ENCODE results near the gene PCDH10. TPM values are rescaled to one million over a fixed set of nuclear protein-coding genes. Genes with fewer than 3 reads are reported as not detected.

PCDH10 gene
- total and polyA plus RNA-seq, 10 donors, result under 0.01 to 0.19 (median 0.06) TPM; not detected in 3

DNA sequence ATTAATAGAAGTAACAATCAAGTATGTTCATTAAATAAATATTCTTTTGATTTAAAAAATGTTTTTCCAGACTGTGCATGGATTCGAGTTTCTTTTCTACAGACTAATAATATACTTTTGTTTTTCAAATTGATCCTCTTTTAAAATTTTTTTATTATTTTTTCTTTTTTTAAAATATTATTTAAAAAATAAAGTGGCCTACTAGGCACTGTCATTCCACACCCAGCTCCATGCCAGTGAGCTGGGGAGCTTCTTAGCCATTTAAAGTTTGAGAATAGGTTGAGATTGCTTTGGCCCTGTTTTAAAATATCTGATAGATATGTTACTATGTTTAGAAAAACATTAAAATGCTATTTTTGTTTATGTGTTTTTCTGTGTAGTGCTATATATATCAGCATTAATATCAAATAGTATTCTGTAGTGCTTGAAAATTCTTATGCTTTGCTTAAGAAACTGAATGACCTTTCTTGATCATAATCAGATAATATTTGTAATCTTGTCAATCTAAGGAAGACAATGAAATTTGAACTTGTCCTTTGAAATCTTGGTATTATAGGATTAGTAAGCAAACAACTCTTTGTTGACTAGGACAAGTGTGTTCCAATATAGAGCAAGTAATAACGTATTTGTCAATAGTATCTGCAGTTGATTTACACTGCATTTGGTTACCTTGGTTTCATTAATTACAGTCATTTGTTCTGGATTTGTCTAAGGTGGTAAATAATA lies 12.6 kb downstream of the PCDH10 start:
- intact Hi-C loops (cut with DNase I; ENCODE audit: low total_unique reads), result no loop called here
- Histone ChIP-seq H3K27me3 (replicated peaks in 1 of 7) (no peaks in the 10 kb centered on the region), H3K9me3 (no peaks in the 10 kb centered on the region), H3K27ac (no peak overlapping the region), H3K4me1 (no peaks in the 10 kb centered on the region), H3K36me3 (no peaks in the 10 kb centered on the region), H3K4me3 (no peak overlapping the region)
- no peak for DNase-seq
- TF ChIP-seq POLR2A (IDR thresholded peaks at IDR 0.05), result no peak
- TF ChIP-seq, protein P1, sequence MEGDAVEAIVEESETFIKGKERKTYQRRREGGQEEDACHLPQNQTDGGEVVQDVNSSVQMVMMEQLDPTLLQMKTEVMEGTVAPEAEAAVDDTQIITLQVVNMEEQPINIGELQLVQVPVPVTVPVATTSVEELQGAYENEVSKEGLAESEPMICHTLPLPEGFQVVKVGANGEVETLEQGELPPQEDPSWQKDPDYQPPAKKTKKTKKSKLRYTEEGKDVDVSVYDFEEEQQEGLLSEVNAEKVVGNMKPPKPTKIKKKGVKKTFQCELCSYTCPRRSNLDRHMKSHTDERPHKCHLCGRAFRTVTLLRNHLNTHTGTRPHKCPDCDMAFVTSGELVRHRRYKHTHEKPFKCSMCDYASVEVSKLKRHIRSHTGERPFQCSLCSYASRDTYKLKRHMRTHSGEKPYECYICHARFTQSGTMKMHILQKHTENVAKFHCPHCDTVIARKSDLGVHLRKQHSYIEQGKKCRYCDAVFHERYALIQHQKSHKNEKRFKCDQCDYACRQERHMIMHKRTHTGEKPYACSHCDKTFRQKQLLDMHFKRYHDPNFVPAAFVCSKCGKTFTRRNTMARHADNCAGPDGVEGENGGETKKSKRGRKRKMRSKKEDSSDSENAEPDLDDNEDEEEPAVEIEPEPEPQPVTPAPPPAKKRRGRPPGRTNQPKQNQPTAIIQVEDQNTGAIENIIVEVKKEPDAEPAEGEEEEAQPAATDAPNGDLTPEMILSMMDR (IDR thresholded peaks at IDR 0.05 in 8 of 11, conservative IDR thresholded peaks at IDR 0.05 in 3 of 11), result no peak
- no peak for TF ChIP-seq POLR2AphosphoS5 (IDR thresholded peaks at IDR 0.05)
- 75 to 88% (median 81%) methylated on average over 2 of the region's 2 CpGs for WGBS, 5 donors

DNA sequence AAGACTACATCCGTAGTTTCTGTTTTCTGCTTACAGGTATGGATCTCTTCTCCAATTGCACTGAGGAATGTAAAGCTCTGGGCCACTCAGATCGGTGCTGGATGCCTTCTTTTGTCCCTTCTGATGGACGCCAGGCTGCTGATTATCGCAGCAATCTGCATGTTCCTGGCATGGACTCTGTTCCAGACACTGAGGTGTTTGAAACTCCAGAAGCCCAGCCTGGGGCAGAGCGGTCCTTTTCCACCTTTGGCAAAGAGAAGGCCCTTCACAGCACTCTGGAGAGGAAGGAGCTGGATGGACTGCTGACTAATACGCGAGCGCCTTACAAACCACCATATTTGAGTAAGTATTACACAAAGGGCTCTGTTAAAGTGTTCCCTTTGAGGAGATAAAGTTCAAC lies 13.8 kb downstream of the PCDH10 start:
- TF ChIP-seq POLR2AphosphoS5 (IDR thresholded peaks at IDR 0.05), result no peak
- TF ChIP-seq POLR2A (IDR thresholded peaks at IDR 0.05), result no peak
- TF ChIP-seq, protein P1 (IDR thresholded peaks at IDR 0.05 in 8 of 11, conservative IDR thresholded peaks at IDR 0.05 in 3 of 11), result no peak
- H3K4me1 ChIP-seq, result no peaks in the 10 kb centered on the region
- H3K36me3 ChIP-seq, result no peaks in the 10 kb centered on the region
- intact Hi-C loops (cut with DNase I; ENCODE audit: low total_unique reads), result no loop called here
- no peak overlapping the region for H3K27ac ChIP-seq
- no peaks in the 10 kb centered on the region for H3K27me3 ChIP-seq (replicated peaks in 1 of 7)
- 84 to 94% (median 86%) methylated on average over 8 of the region's 8 CpGs for WGBS, 5 donors
- no peak for DNase-seq
- H3K4me3 ChIP-seq, result no peak overlapping the region
- no peaks in the 10 kb centered on the region for H3K9me3 ChIP-seq

DNA sequence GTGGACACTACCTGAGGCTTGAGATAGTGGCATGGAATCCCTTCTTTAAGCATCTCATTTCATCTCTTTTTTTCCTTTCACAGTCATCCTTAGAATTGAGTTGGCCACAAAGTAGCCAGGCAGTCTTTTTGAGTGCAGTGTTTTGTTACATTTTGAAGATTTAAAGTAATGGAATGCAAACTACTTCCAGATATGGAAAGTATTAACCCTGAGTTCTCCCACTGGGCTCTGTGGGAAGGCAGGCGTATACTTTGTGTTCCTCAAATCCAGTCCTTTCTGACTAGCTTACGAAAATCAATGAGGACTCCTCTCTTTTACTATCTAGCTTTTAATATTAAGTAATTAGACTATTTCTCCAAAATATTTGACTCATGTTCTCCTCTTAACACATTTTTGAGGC lies 29.9 kb downstream of the PCDH10 start:
- Histone ChIP-seq H3K27ac (no peak overlapping the region), H3K36me3 (no peaks in the 10 kb centered on the region), H3K4me3 (no peak overlapping the region), H3K4me1 (no peaks in the 10 kb centered on the region), H3K27me3 (replicated peaks in 1 of 7) (no peaks in the 10 kb centered on the region), H3K9me3 (no peaks in the 10 kb centered on the region)
- no peak for DNase-seq
- intact Hi-C loops (cut with DNase I; ENCODE audit: low total_unique reads), result no loop called here
- TF ChIP-seq POLR2A (IDR thresholded peaks at IDR 0.05) (no peak), POLR2AphosphoS5 (IDR thresholded peaks at IDR 0.05) (no peak)
- TF ChIP-seq, protein P1 (IDR thresholded peaks at IDR 0.05 in 8 of 11, conservative IDR thresholded peaks at IDR 0.05 in 3 of 11), result no peak
- WGBS, 5 donors, result 79 to 95% (median 88%) methylated on average over 2 of the region's 2 CpGs

DNA sequence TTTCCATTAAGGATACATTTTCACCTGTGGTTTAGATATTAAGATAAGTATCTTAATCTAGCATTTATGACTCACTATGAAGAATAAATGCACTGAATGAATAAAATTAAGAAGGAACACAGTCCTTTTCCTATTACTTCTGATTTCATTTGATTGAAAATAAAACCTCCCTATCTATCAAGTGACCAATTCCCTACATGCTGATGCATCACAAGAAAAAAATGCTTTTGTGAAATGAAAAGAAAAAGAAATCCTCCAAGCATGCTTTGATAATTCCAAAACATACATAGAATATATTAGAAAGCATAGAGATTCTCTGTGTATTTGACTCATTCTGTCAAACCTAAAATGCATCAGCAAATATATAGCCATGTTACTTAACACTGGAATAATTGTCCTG lies 37.1 kb downstream of the PCDH10 start:
- no peak for DNase-seq
- H3K27me3 ChIP-seq (replicated peaks in 1 of 7), result no peaks in the 10 kb centered on the region
- no peak overlapping the region for H3K4me3 ChIP-seq
- TF ChIP-seq, protein P1 (IDR thresholded peaks at IDR 0.05 in 8 of 11, conservative IDR thresholded peaks at IDR 0.05 in 3 of 11), result no peak
- no peak for TF ChIP-seq POLR2AphosphoS5 (IDR thresholded peaks at IDR 0.05)
- TF ChIP-seq POLR2A (IDR thresholded peaks at IDR 0.05), result no peak
- no peaks in the 10 kb centered on the region for H3K9me3 ChIP-seq
- intact Hi-C loops (cut with DNase I; ENCODE audit: low total_unique reads), result no loop called here
- H3K4me1 ChIP-seq, result no peaks in the 10 kb centered on the region
- H3K27ac ChIP-seq, result no peak overlapping the region
- H3K36me3 ChIP-seq, result no peaks in the 10 kb centered on the region

Data from spleen (tissue), 11 donors.